ENCODE results near the gene DCHS2. TPM values are rescaled to one million over a fixed set of nuclear protein-coding genes. Genes with fewer than 3 reads are reported as not detected.

Gene DCHS2
- total and polyA plus RNA-seq, 10 of the 15 experiments (the other 5 are each of a cell fraction or from before 2014, with no cell fraction given): 0.01 to 0.31 (median 0.06) TPM; not detected in 3

- TF ChIP-seq, protein P1, sequence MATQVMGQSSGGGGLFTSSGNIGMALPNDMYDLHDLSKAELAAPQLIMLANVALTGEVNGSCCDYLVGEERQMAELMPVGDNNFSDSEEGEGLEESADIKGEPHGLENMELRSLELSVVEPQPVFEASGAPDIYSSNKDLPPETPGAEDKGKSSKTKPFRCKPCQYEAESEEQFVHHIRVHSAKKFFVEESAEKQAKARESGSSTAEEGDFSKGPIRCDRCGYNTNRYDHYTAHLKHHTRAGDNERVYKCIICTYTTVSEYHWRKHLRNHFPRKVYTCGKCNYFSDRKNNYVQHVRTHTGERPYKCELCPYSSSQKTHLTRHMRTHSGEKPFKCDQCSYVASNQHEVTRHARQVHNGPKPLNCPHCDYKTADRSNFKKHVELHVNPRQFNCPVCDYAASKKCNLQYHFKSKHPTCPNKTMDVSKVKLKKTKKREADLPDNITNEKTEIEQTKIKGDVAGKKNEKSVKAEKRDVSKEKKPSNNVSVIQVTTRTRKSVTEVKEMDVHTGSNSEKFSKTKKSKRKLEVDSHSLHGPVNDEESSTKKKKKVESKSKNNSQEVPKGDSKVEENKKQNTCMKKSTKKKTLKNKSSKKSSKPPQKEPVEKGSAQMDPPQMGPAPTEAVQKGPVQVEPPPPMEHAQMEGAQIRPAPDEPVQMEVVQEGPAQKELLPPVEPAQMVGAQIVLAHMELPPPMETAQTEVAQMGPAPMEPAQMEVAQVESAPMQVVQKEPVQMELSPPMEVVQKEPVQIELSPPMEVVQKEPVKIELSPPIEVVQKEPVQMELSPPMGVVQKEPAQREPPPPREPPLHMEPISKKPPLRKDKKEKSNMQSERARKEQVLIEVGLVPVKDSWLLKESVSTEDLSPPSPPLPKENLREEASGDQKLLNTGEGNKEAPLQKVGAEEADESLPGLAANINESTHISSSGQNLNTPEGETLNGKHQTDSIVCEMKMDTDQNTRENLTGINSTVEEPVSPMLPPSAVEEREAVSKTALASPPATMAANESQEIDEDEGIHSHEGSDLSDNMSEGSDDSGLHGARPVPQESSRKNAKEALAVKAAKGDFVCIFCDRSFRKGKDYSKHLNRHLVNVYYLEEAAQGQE (IDR thresholded peaks at IDR 0.05; ENCODE audit: low read depth, low read length): no peak
- no peak for TF ChIP-seq PKNOX1 (IDR thresholded peaks at IDR 0.05)
Measured at GRCh38 chr4:154422152-154422551, 69.4 kb downstream of the DCHS2 start (continued).

DNA sequence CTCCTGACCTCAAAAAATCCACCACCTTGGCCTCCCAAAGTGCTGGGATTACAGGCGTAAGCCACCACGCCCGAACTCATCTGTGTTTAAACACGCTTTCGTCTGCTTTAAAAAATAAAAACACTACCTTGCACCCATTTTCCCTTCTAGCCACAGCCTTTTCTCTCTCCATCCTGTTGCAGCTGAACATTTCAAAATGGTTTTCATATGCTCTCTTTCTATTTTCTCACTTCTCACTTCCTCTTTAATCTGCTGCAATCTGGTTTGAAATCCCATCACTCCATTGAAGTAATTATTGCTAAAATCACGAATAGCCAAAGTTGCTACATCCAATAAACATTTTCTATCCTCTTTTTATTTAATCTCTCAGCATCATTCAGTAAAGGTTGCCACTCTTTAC lies 70.0 kb downstream of the DCHS2 start:
- Histone ChIP-seq H2AFZ (ENCODE audit: control insufficient read depth, low read depth, low read length) (no peak overlapping the region), H3K4me3 (no peak overlapping the region), H3K27ac (ENCODE audit: control insufficient read depth, insufficient read depth) (no peak overlapping the region), H3K4me1 (ENCODE audit: control insufficient read depth, insufficient read depth, low read length) (peaks cover 14% of the 10 kb centered on the region), H3K79me2 (ENCODE audit: control insufficient read depth, insufficient read depth, low read length) (no peaks in the 10 kb centered on the region), H3K27me3 (replicated peaks in 1 of 2; ENCODE audit: control insufficient read depth in 2 of 2, insufficient read depth in 2 of 2, low read length in 1 of 2) (no peaks in the 10 kb centered on the region), H3K9ac (ENCODE audit: control insufficient read depth, insufficient read depth, low read length) (no peak overlapping the region), H3K4me2 (ENCODE audit: control insufficient read depth, insufficient read depth) (no peak overlapping the region), H3K9me3 (replicated peaks; ENCODE audit: control insufficient read depth, insufficient read depth, low read length) (no peaks in the 10 kb centered on the region), H3K36me3 (ENCODE audit: control insufficient read depth in 2 of 2, insufficient read depth in 2 of 2, low read length in 1 of 2) (no peaks in the 10 kb centered on the region), H4K20me1 (ENCODE audit: control insufficient read depth, insufficient read depth) (no peaks in the 10 kb centered on the region)
- no peak for FAIRE-seq
- 31% methylated on average over 6 of the region's 6 CpGs for WGBS (ENCODE audit: insufficient coverage, insufficient replicate concordance, low lambda C conversion rate, missing lambda C conversion rate)
- in situ Hi-C loops (cut with MboI) (no loop called here), intact Hi-C loops (cut with micrococcal nuclease; ENCODE audit: unreplicated experiment) (no loop called here)
- no peak for DNase-seq (ENCODE audit: low read depth, low spot score)
- SMC1A ChIA-PET (ENCODE audit: uncharacterized antibody, unreplicated experiment): interaction anchor here (1.7 kb wide), 1 partner anchor 18 kb away, joined by 5 read pairs; no protein-coding TSS in a partner anchor
- BruUV-seq (replicated peaks): no TSS peak
- RAD21 ChIA-PET (ENCODE audit: unreplicated experiment): no interaction called here
- POLR2A ChIA-PET: no interaction called here
- TF ChIP-seq NFXL1 (IDR thresholded peaks at IDR 0.05; ENCODE audit: borderline replicate concordance): no peak
- TF ChIP-seq JUND (IDR thresholded peaks at IDR 0.05; ENCODE audit: low read depth, low read length): no peak
- TF ChIP-seq SUZ12 (IDR thresholded peaks at IDR 0.05; ENCODE audit: unreplicated experiment): no peak
- no peak for TF ChIP-seq ATF3 (IDR thresholded peaks at IDR 0.05; ENCODE audit: borderline replicate concordance, extremely low read depth, low read depth, low read length)
- TF ChIP-seq IKZF2 (IDR thresholded peaks at IDR 0.05): 0 out of 4 replicates have a peak, but pooled peaks of 1 of the 2 experiments have one; percentile 17
- TF ChIP-seq, protein P2, sequence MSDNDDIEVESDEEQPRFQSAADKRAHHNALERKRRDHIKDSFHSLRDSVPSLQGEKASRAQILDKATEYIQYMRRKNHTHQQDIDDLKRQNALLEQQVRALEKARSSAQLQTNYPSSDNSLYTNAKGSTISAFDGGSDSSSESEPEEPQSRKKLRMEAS (IDR thresholded peaks at IDR 0.05; ENCODE audit: low read depth, low read length): no peak
- TF ChIP-seq TBL1XR1 (IDR thresholded peaks at IDR 0.05; ENCODE audit: low read depth, low read length): no peak
- TF ChIP-seq SPI1 (IDR thresholded peaks at IDR 0.05; ENCODE audit: borderline replicate concordance, insufficient read depth, low read depth, low read length): peak; percentile 86
- CTCF ChIA-PET: no interaction called here
- ATAC-seq: peak; percentile 49

Measured in GM12878 (cell line).